Thyroid gland (tissue), 4 donors: ENCODE measurements around the gene MEGF6.

Source experiments
- POLR2A ChIP-seq, 2 donors: fragments of 450-650 bp; IDR thresholded peaks; one replicate each; pipeline ENCODE4 v1.6.1; 2017; ENCODE audit warnings: antibody characterized with exemption in 2 of 2, mild to moderate bottlenecking in 2 of 2, moderate library complexity in 1 of 2
- TF ChIP-seq, protein P1 (sequence below), 6 experiments: fragments of 200-600 bp in 3 of 6; fragments of 450-650 bp in 3 of 6; sonication (generic) in 3 of 6; IDR thresholded peaks; one replicate each; pipeline ENCODE4 v1.5.1; 2016 to 2019; ENCODE audit warnings: antibody characterized with exemption in 6 of 6, mild to moderate bottlenecking in 2 of 6, inconsistent platforms in 1 of 6, moderate library complexity in 1 of 6

DNA sequence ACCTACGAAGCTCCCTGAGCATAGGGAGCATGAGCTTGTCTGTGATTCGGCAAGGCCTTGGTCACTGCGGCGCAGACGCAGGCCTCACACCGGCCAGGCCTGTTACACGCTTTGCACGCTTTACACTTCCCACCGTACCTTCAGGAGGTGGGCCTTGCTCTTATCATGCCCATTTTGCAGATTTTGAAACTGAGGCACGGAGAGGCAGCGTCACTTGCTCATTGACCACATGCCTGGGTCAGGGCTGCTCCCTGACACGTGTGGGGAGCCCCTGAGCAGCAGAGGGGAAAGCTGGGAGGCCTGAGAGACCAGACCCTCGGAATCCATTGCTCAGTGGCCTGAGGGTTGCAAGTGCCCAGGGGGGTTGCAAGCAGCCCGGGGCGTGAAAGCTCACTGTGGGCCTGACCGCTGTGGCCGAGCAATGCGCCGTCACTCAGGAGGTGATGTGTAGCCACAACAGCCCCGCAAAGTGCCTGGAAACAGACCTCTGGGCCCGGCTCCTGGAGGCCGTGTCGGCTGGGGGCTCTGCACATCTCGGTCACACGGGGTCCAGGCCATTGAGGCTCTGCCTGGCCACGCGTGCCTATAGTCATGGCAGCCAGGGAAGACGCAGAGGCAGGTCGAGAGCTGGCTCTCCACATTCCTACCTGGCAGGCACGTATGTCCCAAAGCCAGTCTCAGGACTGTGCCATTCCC, 149.9 kb downstream of the MEGF6 start:
- TF ChIP-seq POLR2A (IDR thresholded peaks at IDR 0.05) = no peak
- TF ChIP-seq, protein P1, sequence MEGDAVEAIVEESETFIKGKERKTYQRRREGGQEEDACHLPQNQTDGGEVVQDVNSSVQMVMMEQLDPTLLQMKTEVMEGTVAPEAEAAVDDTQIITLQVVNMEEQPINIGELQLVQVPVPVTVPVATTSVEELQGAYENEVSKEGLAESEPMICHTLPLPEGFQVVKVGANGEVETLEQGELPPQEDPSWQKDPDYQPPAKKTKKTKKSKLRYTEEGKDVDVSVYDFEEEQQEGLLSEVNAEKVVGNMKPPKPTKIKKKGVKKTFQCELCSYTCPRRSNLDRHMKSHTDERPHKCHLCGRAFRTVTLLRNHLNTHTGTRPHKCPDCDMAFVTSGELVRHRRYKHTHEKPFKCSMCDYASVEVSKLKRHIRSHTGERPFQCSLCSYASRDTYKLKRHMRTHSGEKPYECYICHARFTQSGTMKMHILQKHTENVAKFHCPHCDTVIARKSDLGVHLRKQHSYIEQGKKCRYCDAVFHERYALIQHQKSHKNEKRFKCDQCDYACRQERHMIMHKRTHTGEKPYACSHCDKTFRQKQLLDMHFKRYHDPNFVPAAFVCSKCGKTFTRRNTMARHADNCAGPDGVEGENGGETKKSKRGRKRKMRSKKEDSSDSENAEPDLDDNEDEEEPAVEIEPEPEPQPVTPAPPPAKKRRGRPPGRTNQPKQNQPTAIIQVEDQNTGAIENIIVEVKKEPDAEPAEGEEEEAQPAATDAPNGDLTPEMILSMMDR (IDR thresholded peaks at IDR 0.05) = no peak
